GM18517 (cell line): ENCODE results near the gene SLC22A9.

Experiments
- ATAC-seq: cut with Tn5 transposase; IDR thresholded peaks from one replicate; pipeline ENCODE4 v1.9.1; 2021; ENCODE audit warnings: mild to moderate bottlenecking, moderate library complexity; ENCODE audit not compliant: unreplicated experiment

SLC22A9 gene

GRCh38 chr11:63444160-63444559 is 74.6 kb downstream of the SLC22A9 start:
- ATAC-seq = no peak

- no peak for ATAC-seq
These were observed 75.5 kb downstream of the SLC22A9 start for GRCh38 chr11:63445118-63445517.

DNA sequence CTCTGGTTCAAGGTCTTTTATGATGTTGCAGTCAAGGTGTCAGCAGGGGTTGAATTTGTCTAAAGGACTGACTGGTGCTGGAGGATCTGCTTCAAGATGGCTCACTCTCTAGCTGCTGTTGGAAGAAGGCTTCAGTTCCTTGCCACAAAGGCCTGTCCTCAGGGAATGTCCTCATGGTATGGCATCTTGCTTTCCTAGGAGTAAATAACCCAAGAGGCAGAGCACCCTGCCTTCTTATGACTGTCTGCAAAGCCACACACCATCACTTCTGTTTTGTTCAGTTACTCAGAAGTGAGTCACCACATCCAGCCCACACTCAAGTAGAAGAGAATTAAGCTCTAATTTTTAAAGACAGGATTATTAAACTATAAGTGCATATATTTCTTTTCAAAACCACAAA is 76.1 kb downstream of the SLC22A9 start:
- no peak for ATAC-seq

GRCh38 chr11:63448646-63449045 is 79.1 kb downstream of the SLC22A9 start:
- ATAC-seq = no peak

- no peak for ATAC-seq
These were observed 90.0 kb downstream of the SLC22A9 start for GRCh38 chr11:63459586-63459985.
